ENCODE results near the gene WLS.
"Not testable (repeated sequence)": the region's sequence is repeated elsewhere in the genome, so short reads cannot be mapped to it uniquely, and the experiment has no call there.

The WLS gene

DNA sequence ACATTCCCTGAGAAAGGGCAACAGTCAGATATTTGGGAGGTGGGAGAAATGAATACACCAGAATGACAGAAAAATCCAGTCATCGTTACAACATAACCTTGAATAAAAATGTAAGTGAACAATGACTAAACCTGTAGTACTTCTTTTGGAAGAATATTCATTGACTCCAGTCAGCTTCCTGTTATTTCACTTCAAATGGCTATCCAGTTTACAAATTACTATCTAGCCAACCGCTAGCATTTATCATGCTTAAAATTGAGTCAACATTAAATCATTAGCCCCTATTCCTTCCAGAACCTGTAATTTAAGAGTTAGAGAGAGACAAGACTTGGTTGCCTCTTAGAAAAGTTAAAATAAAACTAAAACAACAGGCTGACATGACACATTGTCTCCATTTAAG is 33.6 kb downstream of the WLS start:
- no peak for DNase-seq (ENCODE audit: low spot score)

DNA sequence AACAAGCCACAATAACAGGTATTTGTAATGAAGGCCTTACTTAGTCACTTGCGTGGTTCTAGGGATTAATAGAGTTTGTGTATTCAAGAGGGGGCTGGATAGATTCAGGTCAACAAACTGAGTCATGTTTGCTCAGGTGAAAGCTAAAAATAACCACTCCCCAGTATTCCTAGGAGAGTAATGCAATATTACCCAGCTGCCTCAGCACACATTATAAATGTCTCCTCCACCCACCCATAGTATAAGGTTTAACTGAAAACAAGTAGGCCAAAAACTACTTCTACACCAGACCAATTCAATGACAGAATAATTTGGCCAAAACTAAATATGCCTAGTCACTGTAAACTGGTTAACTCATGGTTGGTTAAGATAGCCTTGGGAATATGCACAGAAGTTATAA is 34.4 kb downstream of the WLS start:
- no peak for DNase-seq (ENCODE audit: low spot score)

DNA sequence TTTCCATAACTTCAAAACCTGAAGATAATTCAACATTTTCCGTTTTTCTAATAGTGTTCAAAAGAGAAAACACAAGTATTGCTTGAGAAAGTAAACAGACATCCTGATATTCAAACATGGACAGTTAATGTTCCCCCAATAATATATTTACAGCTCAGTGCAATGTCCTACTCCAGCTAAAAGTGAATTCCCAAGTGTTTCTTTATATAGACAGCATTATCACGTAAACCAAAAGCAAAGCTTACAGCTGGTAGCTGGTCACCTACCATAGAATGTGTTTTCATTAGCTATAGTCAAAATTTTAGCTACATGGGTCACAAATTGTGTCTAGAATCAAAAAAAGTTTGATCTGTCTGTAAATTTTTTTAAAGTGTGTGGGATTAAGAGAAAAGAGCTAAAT is 34.9 kb downstream of the WLS start:
- no peak for DNase-seq (ENCODE audit: low spot score)

DNA sequence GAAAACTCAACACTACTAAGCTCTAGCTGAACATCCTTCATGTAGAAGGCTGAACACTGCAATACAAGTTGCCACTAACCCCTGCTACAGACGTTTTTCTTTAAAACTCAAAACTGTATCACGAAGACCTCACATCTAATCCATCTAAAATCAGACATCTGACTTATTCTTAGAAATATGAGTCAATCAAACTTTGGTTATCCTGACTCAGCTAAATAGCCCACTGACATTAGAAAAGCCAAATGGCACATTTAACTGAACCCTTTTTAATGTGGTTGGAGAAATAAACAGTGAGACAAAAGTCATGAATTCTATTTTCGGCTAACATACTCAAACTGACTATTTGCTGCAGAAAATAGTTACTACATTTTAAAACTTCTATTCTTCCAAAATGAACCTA is 35.6 kb downstream of the WLS start:
- DNase-seq (ENCODE audit: low spot score): no peak

DNA sequence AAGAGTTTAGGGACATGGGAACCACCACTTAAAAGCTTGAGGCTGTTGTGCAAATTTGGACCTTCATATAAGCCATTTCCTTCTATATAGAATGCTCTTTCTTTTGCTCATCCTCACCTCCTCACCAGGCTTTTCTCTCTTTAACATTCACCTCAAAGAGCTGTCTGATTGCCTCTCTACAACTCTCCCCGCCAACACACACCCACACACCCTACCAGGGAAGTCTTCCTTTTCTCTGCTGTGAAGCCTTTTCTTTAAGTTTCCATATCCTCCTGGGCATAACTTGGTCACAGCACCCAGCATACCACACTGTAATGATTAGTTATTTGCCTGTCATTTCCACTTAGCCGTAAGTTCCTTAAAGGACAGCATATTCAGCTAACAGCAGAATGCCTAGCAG is 40.6 kb downstream of the WLS start:
- peak; percentile 42 for DNase-seq (ENCODE audit: low spot score)

DNA sequence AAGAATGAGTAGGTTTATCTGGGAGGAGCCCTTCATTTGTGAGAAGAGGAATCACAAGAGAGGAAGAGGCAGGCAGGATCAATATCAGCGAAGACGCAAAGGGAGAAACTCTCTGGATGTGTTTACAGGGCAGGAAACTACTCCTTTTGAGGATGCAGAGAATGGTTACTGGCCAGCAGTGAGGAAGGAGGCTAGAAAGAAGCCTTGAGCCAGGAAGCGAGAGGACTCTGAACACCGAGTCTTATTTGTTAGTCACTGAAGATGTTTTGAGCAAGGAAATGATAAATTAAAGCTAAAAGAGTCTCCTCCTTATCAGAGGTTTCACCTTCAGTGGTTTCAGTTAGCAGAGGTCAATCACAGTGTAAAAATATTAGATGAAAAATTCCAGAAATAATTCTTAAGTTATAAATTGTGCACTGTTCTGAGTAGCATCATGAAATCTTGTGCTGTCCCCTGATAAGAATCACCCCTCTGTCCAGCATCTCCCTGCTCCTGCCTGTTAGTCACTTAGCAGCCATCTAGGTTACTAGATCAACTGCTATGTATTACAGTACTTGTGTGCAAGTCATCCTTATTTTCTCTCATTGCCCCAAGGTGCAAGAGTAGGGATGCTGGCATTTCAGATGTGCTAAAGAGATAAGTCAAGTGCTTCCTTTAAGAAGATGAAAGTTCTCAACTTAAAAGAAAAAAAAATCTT is 43.5 kb downstream of the WLS start:
- no peak for DNase-seq (ENCODE audit: low spot score)

DNA sequence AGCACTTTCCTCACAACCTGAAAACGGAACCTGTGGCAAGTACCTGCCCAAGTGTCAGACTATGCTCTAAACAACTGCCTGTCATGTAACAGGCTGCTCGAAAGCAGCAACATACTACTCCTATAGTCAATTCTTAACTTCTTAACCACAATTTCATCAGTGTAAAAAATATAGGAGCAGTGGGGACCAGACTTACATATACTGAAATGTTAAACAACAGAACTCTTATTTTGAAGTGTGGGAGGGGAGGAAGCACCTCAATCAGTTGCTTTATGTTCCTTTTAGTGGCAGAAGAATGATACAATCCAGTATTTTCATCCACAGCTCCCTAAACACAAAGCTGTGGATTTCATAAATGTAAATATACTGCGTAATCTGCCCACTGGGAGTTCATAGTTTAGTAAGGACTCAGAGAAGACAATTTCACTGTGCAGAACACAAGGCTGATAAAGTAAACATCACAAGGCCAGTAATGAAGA is 44.2 kb downstream of the WLS start:
- no peak for DNase-seq (ENCODE audit: low spot score)

DNA sequence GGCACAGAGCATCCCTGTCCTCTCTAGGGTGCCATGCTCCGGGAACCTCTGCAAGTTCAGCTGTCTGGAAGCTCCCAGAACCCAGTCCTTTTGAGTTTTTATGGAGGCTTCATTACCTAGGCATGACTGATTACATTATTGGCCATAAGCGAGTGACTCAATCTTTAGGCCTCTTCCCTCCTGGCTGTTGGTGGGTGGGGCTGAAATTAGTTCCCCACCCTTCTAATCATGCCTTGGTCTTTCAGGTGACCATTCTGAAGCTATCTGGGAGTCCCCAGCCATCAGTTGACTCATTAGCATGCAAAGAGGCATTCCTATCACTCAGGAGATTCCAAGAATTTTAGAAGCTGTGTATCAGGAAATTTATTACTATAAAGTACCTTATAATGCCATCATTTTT is 46.6 kb downstream of the WLS start:
- no peak for DNase-seq (ENCODE audit: low spot score)

DNA sequence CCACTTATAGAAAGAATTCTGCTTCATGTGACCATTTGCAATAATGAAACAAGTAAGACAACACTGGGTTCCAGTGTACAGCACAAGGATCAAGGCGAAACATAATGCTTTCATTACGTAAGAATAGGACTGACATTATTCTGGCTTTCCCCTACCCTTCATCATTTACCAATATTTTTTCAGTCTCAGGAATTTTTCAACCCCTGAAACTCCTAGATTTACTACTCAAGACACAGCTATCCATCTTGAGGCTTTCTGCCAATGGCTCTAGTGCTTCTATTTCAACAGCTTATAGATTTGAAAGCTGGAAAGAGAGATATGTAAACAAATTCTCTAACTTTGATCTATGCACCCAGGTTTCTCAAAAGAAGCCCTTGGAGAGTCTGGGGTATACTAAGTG is 48.4 kb downstream of the WLS start:
- no peak for DNase-seq (ENCODE audit: low spot score)

DNA sequence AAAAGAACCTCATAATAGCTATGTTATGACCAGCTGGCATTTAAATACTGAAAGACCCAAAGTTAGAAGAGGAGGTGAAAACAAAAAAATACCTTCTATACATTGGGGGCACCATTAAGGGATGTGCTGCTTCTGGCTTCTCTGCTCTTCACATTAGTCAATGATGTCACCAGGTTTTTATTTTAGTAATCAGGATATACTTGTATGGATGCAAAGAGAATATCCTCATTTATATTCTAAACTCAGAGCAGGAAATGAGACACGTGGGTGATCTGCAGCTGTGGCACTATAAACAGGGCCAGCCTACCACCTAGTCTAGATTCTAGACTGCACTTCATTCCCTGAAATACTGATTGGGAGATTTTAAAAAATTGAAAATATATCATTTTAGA is 51.2 kb downstream of the WLS start:
- no peak for DNase-seq (ENCODE audit: low spot score)

DNA sequence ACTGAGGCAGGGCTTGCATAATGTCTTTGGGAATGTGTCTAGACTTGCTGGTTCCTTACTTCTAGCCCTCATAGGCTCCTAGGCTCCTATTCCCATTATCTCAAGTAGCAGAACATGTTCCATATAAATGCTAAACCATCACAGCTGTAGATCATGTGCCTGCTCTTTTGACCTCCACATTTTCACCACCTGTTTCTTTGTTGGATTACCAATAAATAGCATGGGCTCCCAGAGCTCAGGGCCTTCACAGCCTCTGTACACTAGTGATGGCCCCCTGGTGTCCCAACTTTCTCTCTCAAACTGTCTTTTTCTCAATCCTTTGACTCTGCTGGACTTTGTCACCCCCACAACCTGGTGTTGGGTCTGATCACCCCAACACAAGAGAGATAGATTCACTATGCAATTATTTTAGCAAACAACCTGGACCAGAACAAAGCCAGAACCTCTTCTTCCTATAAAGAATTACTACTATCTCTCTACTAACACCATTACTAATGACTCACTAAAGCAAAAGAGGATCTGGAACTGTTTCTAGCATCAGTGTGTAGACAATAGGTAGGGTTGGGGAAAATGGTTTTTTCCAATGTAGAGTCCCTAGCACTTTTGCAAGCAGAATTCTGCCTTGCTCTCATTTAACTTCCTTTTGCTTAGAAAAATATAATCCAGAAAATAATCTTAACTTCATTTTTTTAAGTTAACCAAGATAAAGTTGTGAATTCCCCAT is 51.7 kb downstream of the WLS start:
- no peak for DNase-seq (ENCODE audit: low spot score)

DNA sequence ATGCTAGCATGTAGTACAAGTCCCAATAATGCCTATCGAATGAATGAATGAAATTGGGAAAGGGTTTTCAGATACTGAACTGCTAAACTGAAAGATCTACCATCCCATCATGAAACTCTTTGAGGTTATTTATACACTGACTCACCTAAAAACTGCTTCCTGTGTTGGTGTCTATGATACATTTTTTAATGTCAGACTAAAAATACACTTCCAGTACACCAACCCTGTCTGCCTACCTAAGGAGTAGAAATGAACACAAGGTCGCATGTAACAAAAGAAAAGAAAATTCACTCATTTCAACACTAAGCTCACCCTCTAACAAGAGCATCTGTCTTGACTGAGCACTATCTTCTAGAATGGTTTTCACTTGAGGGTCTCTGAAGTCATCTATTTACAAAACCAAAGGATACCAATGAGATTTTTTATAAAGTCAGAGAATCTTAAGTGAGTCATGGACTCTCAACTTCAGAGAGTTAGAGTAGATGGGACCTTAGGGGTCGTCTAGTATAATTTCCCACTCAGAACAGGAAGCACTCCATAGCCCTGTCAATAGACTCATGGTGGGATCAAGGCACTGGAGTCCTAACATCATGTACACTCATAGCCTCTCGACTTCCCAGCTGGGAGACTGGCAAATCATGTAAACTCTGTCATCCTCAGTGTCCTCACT is 53.4 kb downstream of the WLS start:
- peak; percentile 42 for DNase-seq (ENCODE audit: low spot score)

DNA sequence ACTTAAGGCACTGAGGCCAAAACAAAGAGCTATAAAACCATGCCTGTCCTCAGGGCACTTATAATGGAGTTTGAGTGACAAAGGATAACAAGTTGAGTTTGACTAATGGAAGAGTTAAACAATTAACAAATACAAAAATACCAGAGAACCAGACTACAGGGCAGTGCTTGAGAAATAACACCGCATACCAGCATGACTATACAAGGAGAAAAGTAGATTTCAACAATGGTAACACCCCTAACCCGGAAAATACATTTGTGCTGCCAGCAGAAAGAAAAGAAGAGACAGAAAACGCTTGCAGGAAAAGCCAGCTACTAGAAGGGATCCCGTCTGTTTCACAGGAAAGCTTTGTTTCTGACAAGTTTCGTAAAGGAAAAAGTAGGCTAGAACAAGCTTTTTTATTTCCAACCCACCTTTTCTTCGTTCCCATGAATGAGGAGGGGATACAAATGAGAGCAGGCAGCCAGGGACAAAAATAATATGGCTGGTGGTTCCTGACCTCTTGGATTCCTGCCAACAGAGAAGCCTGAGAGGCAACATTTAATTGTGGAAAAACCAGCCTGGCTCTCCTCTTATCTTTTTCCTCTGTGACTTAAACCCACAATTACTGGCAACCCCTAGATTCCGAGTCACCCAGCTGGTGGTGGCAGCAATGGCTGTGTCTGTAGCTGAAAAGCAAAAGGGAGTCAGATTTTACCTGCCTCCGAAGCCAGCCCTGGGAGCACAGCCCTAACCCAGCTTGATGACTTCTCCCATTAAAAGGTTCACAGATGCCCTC is 56.5 kb downstream of the WLS start:
- no peak for DNase-seq (ENCODE audit: low spot score)

DNA sequence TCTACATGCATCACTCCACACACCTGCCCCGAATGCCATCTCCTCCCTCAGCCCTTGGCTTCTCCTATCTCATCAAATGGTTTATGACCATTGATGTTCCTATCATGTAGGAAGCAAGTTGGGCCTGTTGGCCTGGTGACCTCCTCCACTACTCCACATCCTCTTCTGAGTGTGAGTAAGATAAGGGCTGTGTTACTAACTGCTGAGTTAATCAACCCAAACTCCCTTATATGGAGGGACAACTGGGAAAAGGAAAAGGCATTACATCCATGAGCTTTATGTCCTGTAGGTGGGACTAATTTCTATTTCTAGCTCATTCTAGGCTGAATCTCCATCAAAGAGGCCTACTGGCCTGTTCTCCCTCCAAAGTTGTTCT is 57.6 kb downstream of the WLS start:
- no peak for DNase-seq (ENCODE audit: low spot score)

DNA sequence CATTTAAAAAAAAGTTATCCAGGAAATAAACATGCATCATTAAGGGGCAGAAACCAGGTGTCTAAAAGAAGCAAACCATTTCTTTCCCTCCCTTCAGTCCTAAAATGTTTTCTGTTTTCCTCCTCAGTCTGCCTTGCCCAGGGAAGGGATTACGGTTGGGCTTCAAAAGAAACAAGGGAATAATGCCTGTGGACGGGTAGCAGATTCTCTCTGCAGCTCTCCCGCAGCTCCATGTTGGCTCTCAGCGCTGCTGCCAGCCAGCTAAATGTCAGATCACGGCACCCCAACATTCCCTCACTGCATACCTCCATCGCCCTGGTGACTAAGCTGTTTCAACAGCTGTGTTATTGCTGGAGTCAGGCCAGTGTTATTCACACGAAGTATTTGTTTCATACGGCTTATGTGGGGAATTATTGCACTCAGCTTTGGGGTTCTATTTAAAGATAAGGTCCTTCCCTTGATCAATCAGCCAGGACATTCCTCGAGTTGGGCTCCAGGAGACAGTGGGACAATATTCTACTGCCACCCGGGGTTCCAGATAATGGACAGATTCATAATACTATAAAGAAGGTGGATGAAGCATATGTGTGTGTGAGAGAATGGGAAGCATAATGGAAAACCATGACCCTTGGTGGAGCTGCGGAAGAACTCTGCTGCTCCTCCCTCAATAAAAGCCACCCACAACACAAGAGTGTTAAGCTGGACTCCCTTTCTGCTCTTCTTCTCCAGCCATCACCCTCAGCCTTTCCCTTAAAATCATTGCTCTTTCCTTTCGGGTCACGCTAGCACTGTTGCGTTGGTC is 58.2 kb downstream of the WLS start:
- DNase-seq (ENCODE audit: low spot score): peak; percentile 32

DNA sequence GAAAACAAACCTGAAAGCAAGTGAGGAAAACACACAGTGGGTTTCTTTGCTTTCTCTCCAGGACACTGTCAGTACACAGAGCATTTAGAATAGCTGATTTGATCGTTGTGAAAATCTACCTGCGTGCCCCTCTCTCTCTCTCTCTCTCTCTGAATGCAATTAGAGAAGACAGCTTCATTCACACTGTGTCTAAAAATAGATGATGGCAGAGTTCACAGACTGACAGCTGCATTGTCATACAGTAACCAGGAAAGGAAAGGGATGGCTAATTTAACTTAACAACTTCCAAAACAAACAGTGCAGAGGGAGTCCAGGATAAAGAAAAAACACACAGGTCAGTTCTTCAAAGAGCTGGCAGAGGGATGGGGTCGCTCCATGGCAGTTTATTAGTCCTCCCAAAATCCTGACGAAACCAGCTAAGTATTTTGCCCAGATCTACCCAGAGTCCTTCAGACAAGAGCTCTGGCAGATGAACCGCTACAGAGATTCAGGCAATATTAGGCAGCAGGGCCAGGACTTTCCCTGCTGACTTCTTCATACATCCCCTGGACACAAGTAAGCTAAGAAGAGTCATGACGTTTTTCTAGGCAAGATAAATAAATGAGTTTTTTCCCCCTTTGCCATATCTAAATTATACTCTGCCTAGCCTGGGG is 58.9 kb downstream of the WLS start:
- no peak for DNase-seq (ENCODE audit: low spot score)

DNA sequence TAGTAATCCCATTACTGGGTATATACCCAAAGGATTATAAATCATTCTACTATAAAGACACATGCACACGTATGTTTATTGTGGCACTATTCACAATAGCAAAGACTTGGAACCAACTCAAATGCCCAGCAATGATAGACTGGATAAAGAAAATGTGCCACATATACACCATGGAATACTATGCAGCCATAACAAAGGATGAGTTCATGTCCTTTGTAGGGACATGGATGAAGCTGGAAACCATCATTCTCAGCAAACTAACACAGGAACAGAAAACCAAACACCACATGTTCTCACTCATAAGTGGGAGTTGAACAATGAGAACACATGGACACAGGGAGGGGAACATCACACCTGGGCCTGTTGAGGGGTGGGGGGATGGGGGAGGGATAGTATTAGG is 60.5 kb downstream of the WLS start:
- DNase-seq (ENCODE audit: low spot score): not testable (repeated sequence)

DNA sequence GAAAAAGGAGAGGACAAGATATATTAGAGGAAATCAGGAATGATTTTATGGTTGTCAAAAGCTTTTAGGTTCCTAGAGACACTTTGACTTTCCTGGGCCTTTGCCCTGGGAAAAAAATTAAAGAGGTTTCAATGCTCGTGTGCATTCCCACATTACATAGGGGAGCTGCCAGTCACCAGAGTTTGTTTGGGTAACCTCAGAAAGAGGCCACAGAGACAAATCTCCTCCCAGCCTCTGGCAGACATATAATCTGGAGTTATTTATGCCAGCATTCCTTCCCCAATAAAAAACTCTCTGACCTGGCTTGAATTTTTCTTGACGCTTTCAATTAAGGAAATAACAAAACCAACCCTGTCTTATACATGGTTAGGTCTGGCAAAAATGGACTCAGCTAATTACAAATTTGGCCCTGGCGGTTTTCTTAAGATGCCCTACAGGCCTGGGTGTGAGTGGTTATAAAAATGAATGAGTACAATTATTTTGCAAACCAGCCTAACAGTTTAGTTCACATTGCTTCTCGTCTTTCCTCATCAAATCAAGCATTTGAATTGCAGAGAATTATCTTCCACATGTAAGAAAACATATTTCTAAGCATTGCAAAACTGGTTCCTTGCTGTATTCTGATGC is 63.7 kb downstream of the WLS start:
- no peak for DNase-seq (ENCODE audit: low spot score)

DNA sequence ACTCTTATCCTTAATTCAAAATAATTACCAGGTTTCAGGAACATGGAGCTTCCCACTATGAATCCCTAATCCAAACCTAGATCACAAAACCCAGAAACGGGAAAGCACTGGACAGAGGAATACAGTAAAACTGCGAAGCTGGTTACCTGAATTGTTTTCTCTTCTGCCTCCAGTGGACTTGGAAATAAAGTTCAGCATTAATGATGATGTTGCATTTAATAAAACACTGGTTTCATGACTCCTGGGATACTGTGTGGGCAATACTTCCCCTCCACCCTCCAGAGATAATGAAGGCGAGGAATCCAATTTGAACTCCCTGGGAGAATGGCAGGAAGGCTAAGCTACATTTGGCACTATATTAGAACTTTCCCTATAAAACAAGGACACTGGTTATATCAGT is 65.1 kb downstream of the WLS start:
- DNase-seq (ENCODE audit: low spot score): no peak

DNA sequence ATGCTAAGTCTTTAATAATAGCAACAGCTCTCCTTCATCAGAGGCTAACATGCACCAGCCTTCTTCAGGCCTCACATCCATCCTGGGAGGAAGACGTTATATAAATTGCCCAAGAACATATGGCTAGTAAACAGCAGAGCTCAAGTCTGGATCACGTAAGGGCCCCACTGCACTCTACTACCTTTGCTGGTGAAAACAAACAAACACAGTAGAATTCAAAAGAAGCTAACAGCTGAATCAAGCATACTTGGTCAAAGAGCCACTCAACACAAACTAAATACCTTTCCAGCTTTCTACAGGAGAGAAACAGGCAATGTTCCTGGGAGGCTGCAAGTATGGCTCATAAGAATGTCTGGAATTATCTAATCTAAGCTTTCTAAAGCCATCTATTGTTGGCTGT is 66.0 kb downstream of the WLS start:
- no peak for DNase-seq (ENCODE audit: low spot score)

DNA sequence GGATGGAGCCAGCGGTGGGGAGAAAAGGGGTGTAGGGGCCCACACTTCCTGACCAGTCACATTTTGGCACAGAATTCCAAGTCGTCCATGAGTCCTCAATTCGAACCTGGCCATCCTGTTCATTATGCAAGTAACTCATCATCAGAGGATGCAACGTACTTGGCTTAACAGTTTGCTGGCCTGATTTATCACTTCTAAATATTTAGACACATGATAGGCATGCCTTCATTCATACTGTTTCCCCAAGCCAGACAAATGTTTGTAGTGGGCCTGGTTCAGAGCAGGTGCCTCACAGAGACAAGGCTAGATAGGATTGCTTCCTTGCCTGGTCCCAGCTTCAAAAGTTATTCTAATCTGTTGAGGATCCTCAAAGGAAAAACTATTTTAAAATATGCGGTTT is 66.7 kb downstream of the WLS start:
- DNase-seq (ENCODE audit: low spot score): no peak

All from putamen (tissue), 1 donor.